ENCODE results near the gene FAM170B.

The FAM170B gene

DNA sequence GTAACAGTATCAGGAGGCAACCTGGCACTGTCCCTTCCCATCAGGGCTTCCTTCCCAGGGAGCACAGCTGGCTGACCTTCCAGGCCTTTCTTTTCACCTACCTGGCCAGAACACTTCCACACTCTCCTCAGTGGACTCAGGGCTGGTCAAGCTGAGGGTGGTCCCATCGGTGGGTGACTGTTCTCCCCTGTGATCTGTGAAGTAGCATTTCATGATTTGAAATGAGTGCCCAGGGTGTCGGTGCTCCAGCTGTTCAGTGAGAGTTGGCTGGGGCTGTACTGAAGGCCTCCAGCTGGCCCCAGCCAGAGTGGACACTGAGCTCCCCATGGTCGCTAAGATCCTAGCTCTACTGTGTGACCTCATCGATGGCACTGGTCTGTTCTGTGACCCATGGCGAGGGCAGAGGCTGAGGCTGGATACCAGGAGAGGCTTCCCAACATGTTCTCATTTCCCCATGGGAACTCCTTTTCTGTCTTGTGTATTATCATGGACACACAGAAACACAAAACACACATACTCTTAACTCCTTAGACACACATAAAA is at the start of gene FAM170B:
TSS of gene FAM170B (minus strand) at position 316 of the 543 bp plus-strand sequence. CDS start at position 213, 103 bp downstream.
- no peak for DNase-seq

DNA sequence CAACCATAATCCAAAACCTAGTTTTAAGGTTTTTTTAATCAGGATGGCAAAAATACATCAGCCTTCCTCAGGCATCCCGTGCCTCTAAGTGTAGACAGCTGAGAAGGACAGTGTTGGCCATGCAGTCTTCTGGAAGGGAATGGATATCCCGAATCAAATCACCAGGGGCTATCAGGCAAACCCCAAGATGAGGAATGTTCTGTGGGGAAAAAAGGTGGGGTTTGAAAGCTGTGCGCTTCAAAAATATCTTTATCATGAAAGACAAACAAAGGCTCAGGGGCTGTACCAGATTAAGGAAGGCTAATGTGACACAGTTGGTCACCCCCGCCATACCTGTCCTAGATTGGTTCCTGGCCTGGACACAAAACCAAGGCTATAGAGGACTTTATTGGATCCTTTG is 49.0 kb upstream of the FAM170B start:
- no peak for DNase-seq

DNA sequence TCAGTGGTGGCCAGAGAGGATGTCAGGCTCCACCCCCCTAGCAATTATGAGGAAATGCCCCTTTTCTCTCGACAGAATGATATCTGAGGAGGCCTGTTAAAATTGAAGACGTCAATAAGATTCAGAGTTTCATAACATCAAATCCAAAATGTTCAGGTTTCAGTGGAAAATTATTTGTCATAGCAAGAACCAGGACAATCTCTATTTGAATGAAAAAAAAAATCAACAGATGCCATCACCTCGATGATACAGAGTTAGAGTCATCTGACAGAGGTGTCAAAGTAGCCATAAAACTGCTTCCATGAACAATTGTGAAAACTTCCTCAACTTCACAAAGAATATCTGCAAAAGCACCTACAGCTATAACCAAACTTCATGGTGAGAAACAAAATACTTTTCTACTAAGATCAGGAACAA is 46.6 kb upstream of the FAM170B start:
- DNase-seq, result no peak

DNA sequence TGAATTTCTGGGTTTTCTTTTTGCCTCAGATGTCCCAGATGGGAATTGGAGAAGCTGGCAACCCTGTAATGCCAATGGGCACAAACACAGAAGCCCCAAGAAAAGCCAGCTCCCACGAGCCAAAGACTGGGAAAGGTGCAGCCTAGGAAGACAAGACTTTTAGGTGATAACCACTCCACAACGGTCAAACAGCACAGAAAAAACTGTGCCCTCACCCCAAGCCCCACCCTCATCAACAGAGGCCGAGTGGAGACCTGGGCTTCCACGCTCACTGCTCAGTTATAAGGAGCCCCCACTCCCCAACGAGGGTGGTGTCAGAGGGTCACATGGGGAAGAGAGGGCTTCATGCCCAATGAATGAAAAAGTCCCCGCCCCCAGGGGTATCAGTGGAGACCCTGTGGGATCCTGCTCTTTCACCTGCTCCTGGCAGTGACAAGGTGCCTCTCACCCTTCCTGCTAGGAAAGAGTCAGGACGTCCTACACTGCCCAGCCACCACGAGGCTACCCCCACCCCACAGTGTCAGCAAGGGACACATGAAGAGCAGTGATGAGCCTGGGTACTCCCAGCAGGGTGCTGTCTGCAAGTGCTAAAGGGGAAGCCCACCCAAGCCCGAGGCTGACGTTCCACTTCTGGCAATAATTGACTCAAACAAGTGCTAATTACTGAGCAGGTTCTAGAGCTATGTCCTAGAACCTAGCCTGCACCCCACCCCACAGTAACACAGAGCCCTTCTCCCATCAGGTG is 46.0 kb upstream of the FAM170B start:
- no peak for DNase-seq

DNA sequence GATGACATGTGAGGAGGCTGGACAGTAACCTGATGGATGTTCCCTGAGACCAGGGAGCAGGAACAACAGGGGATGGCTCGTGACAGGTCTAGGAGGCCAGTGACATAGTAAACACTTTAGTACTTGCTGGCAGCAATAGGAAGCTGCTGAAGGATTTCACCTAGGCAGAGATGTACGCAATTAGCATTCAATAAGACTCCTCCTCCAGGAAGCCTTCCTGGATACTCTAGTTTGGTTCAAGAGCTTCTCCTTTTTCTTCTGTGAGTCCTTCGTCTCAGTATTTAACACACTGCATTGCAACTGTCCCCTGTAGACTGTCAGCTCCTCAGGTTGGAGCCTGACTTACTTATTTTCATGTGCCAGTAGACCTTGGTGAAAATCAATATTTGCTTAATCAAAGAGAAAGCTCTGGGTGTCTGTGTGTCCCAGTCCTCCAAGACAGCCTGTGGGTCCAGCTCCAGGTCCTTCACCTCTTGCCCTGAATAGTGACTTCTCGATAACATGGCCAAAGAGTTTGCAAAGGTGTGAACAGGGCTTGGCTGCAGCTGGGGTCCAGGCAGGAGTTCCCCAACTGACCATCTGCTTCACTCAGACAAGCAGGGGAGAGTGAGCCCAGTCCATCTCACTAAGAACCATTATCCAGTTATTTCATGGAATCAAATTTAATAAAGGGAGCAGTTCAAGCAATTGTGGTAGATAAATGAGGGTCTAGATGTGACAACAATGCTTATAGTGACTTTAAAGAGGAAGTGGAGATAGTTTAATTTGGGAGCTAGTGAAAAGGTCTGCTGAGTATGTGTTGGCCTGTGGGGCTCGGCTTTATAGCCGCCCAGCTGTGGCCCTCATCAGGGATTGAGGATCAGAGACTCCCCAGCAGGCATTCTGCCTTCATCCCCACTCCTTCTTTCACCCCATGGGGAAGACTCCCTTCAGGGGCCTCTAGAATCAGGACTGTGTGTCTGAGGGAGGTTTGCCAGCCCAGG is 45.0 kb upstream of the FAM170B start:
- peak; percentile 17 for DNase-seq

DNA sequence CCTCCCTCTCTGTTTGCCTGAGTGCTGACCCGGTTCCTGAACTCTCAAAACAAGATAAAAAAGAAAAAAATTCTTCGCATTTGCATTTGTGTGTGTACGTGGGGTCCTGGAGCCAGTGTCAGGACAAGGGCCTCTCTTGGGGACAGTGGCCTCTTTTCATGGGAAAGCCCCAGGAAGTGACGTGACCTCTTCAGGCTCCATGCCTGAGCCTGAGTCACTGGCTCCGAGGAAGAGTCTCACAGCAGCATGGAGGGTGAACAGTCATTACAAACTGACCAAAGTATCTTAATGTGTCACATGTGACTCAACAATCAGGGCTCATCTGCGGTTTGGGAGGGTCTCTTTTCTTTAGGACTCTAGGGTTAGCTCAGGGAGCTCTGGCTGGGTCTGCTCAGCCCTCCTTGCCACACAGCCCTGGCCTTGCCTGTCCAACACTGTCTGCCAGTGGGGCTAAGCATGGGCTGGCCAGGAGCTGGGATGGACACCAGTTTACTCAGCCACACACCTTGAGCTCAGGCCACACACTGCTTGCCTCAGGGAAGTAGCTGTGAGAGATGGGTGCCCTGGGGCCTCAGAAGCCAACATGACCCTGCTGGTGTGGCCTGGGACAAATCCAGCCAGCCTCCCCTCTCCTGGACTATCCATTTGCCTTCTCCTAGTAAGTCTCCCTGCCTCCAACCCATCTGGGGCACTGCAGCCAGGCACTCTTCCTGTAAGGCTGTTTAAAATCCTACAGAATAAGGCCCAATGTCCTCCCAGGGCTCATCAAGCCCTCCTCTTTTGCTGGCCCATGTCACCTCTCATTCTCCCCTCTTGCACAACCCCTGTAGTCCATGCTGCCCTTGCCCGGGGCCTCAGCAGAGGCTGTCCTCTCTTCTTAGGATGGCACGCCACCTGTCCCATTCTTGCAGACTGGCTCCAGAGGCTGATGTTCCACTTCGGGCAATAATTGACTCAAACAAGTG is 43.9 kb upstream of the FAM170B start:
- DNase-seq, result peak; percentile 70

DNA sequence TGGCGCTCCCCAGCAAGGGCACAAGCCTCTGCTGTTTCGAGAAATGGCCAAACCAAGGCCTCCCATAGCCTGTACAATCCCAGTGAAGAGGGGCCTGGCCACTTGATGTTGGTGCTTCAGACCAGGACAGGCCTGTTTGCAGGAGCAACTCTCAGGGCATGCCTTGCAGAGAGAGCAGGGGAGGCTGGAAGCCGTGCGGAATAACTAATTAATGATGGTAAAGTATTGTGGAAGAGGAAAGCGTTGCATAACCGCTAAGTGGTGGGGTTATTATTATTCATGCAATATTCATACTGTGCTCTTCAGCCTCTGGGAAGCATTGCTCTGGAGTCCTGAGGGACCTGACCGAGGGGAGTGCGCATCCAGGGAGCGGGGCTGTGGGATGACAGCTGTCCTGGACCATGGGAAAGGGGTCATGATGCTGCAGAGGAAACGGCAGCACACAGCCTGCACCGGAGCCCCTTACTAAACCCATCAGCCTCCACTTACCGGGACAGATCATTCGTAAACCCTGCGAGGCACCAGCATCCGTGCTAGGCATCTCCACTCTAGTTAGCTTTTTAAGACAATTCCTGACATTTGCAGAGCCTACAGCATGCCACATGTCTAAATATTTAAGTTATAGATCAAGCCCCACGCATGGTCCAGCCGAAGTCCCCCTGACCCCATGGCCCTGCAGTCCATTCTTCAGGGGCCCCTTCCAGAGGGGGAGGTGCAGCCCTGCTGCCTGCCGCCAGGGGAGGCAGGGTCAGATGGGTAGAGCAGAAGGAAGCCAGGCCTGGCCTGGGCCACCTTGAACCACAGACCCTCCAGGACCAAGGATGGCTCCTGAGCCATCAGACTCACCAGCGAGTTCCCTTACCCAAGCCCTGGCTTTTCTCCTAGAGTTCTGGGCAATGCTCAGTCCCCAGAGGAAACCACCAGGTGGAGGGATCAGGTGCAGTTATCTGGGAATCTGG is 42.8 kb upstream of the FAM170B start:
- no peak for DNase-seq

DNA sequence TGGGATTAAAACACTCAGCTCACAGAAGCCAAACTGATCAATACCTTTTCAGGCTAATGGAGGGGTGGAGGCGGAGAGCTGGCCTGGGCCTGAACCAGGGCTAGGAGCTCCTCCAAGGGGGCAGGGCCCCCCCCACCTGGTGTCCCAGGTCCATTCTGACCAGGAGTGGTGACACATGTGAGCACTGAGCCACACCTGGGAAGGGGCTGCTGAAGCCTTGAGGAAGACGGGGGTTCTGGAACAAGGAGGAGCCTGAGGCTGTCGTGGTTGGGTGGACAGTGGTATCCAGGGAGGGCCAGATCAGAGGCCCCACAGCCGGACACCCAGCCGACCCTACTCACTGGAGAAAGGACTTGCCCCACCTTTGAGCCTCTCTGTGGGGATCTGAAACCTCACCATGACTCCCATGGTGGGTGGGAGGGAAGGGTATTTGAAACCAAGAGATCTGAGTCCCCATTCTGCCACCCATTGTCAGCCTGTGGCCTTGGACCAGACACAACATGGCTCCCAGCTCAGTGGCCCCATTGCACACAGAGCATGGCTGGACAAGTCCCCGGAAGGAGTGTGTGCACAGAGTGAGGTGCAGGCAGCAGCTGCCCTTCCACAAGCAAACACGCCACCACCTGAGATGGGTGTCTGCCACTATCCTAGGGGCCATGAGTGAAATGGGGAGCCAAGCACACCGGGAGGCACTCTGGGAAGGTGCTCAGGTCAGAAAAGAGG is 41.9 kb upstream of the FAM170B start:
- no peak for DNase-seq

DNA sequence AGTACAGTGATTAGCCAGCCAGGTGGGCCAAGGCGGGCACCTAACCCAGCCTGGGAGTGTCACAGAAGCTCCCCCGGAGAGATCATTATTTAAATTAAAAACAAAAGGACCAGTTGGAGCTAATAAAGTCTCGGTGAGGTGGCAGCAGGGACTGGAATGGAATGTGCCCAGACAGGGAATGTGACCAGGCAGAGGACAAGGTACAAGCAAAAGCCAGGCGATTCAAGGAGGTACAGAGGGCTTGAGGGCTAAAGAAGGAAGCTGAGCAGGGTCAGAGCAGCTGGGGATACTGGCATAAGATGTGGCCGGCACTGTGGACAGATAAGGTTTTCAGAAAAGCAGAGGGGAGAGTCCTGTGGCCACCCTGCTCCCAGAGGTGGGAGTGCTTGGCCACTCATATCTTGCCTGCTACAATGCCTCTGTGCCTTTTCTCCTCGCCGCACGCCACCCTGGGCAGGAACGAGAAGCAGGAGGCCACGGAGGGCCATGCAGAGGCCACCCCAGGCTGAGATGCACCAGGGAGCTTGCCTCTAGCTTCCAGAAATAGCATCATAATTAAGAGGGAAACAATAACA is 41.2 kb upstream of the FAM170B start:
- no peak for DNase-seq

DNA sequence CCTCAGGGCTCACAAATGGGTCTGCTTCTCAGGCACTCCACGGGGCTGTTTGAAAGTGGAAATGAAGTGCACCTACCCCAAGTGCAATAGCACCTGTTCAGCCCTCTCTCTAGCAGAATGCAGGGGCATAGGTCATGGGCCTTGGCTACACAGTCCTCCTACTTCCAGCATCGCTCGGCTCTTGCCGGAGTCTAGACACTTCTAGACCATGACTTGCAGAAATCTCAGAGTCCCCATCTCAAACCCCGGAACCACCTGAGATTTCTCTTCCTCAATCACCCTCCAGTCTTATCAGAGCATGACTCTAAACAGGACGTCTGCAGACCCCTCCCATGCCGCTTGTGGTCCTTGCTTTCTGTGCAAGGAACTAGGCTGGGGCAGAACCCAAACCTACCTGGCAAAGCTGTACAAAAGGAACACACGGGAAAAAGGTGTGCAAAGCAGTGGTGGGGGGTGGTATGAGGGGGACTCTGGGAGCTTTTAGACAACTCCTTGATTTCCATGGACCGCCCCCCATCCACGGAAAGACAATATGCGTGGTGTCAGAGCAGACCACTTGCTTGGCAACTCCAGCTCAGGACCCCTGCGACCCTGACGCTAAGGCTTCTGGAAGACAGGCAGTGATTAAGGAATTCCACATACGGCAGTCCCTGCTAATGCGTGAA is 40.6 kb upstream of the FAM170B start:
- DNase-seq, result no peak

DNA sequence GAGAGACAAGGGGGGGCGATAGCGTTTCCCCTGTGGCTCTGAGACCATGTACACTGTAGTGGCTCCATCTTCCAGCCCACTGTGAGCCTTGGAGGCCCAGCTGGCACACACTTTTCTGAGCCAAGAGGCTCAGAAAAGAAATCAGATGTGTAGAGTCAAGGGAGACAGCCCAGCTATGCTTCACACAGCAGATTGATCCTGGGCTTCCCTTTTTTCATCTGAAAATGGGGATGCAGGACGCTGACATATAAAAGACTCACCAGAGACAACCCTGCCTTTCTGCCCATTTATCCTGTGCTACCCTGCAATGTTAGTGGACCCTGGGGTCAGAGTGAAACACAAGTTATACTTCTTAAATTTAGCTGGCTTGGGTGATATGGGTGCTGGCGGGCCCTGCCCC is 40.0 kb upstream of the FAM170B start:
- DNase-seq, result no peak

DNA sequence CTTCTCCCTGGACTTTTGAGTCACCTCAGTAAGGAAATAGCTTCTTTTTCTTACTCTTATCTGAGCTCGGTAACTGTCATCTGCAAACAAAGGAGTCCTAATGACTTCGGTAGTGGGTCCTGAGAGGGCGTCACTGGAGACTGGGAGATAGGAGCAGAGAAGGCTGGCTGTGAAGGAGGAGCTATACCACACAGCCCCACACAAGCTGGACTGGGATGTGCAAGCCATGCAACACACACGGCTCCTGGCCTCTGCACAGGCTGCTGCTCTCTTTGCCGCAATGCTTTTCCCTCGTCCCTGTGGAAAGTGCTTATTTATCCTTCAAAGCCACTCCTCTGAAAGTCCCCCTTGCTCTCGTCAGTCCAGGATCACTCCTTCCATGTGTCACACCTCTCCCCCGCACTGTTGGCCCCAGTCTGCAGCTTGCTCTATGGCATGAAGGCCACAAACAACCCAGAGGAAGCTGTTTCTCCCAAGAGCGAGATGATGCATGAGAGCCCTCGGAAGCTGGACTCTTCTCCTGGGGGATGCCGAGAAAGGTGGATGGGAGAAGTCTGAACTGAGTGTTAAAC is 39.5 kb upstream of the FAM170B start:
- DNase-seq, result no peak

DNA sequence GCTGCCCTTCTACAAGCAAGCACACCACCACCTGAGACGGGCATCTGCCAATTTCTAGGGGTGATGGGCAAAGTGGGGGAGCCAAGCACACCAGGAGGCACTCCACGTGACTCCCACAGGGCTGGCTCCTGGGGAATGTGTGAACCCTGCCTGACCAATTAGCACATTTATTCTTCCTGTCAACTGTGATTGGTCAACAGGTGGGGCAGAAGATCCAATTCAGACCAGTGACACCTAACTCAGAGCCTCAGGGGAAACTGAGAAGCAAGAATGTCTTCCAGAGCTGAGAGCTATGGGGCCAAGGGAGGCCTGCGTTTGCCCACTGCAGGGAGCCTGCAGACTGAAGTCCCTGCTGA is 38.9 kb upstream of the FAM170B start:
- no peak for DNase-seq

DNA sequence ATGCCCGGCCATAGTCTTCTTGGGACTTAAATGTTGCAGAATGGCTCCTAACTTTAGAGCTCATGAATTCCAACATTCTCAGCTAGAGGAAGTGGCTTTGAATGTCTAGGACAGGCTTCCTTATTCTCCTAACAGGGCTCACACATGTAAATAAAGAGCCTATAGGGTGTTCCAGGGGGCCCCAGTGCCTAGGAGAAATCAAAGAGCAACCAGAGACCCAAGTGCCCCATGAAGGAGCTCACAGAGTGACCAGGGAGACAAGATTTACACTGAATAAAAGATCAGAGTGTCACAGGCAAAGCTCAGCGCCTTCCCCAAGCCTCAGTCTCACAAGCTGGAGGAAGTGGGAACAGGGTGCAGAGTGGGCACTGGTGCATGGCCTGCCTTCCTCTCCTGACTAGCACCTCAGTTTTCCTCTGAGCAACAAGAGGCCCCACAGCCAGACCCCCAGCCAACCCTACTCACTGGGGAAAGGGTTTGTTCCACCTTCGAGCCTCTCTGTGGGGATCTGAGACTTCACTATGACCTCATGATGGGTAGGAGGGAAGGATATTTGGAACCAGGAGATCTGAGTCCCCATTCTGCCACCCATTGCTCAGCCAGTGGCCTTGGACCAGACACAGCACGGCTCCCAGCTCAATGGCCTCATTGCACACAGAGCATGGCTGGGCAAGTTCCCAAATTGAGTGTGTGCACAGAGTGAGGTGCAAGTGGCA is 38.4 kb upstream of the FAM170B start:
- no peak for DNase-seq

DNA sequence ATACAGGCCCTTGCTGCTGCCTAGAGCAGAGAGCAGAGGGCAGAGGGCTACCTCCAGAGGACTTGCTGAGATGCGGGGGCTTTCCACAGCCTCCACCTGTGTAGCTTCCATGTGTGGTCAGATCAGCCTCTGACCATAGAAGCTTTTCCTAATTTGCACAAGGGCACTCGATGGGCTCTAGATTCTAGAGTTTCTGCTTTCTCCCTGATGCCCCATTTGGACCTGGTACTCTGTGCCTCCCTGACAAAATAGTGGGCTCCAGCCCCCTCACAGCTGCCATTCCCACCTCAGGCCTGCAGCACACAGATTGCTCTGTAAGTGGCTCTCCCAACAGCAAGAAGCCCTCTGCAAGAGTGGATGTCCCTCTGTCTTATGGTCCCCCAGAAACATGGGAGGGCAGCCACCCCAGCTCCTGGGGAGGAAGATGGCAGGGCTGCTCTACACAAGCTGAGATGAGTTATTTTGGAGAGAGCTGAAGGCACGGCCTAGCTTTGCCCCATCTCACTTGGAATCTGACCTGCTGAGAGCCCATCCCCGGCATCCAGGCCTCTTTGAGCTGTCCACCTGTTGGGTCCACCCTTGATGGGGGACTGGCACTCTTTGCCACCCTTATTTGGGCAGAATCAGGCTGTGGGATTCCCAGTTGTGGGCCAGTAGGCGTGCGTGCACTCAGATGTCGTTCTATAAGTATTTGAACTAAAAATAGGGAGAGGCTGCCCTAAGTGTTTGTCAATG is 37.7 kb upstream of the FAM170B start:
- no peak for DNase-seq

DNA sequence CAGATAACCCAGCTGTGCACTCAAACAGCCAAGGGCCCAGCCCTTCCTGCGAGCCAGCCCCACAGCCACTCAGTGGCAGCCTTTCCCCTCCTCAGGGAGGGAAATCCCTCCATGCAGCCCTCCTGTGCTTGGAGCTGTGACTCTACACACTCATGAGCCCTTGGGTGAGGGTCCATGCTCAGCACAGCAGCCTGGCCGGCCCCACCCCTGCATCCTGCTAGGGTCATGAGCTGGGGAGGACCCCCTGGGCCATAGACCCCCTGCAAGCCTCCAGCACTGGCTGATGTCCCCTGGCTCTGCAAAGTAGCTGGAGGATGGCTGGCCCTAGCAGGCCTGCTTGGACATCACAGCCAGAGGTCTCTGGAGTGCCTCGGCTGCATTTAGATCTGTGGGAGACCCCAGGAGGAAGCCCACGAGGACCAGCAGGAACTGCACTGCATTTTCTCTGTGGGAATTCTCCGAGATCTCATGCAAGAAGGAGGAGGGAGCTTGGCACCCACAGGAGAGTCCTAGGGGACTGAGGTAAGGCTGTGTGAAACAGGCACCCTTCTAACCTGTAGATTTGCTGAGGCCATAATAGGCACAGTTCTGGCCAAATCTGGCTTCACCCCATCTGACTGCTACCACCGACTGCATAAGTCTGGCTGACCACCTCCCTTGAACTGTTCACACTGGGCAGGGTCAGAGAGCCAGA is 37.0 kb upstream of the FAM170B start:
- no peak for DNase-seq

DNA sequence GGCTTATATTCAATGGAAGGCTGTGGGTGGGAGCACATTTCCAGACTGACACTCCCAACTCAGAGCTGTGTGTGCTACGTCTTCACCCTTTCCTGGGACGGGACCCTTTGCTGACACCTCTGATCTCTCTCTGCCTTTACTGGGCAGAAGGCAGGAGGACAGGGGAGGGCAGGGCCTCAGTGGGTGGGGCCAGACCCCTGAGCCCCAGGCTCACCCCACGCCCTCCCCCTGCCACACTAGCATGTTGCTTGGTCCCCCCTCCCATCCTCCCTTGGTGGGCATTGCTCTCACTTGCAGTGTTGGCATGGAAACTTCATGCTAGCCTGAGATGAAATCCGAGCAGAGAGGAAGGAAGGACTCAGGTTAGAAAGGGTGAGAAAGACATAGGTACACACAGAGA is 36.0 kb upstream of the FAM170B start:
- DNase-seq, result no peak

All from MV-4-11 (cell line).